ENCODE measurements around the gene CAMTA1.

DNA sequence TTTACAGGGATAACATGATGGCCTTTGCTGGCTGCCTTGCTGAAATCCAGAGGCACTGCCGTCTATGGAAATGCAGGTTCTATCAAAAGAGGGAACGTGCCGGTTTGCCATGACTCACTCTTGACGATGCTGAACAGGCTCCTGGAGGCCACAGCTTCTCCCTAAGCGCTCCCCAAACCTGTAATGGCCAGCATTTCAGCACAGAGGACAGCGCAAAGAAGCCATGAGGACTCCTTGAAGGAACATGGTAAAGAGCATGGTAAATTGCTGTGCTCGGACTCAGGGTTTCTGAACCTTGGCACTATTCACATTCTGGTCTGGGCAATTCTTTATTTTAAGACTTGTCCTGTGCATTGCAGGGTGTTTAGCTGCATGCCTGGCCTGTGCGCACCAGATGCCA is 217.5 kb downstream of the CAMTA1 start:
- TF ChIP-seq, protein P1, sequence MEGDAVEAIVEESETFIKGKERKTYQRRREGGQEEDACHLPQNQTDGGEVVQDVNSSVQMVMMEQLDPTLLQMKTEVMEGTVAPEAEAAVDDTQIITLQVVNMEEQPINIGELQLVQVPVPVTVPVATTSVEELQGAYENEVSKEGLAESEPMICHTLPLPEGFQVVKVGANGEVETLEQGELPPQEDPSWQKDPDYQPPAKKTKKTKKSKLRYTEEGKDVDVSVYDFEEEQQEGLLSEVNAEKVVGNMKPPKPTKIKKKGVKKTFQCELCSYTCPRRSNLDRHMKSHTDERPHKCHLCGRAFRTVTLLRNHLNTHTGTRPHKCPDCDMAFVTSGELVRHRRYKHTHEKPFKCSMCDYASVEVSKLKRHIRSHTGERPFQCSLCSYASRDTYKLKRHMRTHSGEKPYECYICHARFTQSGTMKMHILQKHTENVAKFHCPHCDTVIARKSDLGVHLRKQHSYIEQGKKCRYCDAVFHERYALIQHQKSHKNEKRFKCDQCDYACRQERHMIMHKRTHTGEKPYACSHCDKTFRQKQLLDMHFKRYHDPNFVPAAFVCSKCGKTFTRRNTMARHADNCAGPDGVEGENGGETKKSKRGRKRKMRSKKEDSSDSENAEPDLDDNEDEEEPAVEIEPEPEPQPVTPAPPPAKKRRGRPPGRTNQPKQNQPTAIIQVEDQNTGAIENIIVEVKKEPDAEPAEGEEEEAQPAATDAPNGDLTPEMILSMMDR (IDR thresholded peaks at IDR 0.05) = no peak
- TF ChIP-seq POLR2A (IDR thresholded peaks at IDR 0.05) = no peak
- no peak for TF ChIP-seq EP300 (IDR thresholded peaks at IDR 0.05)
- TF ChIP-seq POLR2AphosphoS5 (IDR thresholded peaks at IDR 0.05) = no peak

Measured in upper lobe of left lung (tissue), 4 donors.